SKM-1 treated with dmso at 0.1 percent for 144 hours (cell line): ENCODE measurements around the gene ZNF672.
A peak's percentile ranks its signal among the peaks of the same experiment; 100 is the strongest.
"Not testable (repeated sequence)": the region's sequence is repeated elsewhere in the genome, so short reads cannot be mapped to it uniquely, and the experiment has no call there.

Experiments
- DNase-seq: peaks from one replicate; lab custom pipeline; 2025; ENCODE audit not compliant: unreplicated experiment; lab: John Stamatoyannopoulos, UW

Gene ZNF672

GRCh38 chr1:248837781-248838356 lies at the start of gene ZNF672:
TSS of gene ZNF672 (plus strand) at chr1:248838224. CDS start at chr1:248847275, 9,051 bp downstream.
- peak; percentile 100 for DNase-seq

GRCh38 chr1:248788327-248788726 lies 49.7 kb upstream of the ZNF672 start:
- no peak for DNase-seq

GRCh38 chr1:248789337-248789736 lies 48.7 kb upstream of the ZNF672 start:
- DNase-seq, result not testable (repeated sequence)

- DNase-seq, result no peak
Observed at GRCh38 chr1:248790456-248790855, 47.6 kb upstream of the ZNF672 start.

GRCh38 chr1:248791010-248791409 lies 47.0 kb upstream of the ZNF672 start:
- no peak for DNase-seq

GRCh38 chr1:248792342-248792741 lies 45.7 kb upstream of the ZNF672 start:
- DNase-seq, result peak; percentile 64

- DNase-seq, result no peak
Observed at GRCh38 chr1:248793592-248793991, 44.4 kb upstream of the ZNF672 start.

- DNase-seq, result not testable (repeated sequence)
Observed at GRCh38 chr1:248794663-248795062, 43.4 kb upstream of the ZNF672 start.

- DNase-seq, result no peak
Observed at GRCh38 chr1:248798791-248799190, 39.2 kb upstream of the ZNF672 start.

- no peak for DNase-seq
Observed at GRCh38 chr1:248800459-248800858, 37.6 kb upstream of the ZNF672 start.

GRCh38 chr1:248802454-248802853 lies 35.6 kb upstream of the ZNF672 start:
- no peak for DNase-seq

GRCh38 chr1:248803501-248803900 lies 34.5 kb upstream of the ZNF672 start:
- DNase-seq, result not testable (repeated sequence)

- DNase-seq, result peak; percentile 99
Observed at GRCh38 chr1:248804771-248805681, 33.0 kb upstream of the ZNF672 start.

GRCh38 chr1:248805876-248806275 lies 32.1 kb upstream of the ZNF672 start:
- DNase-seq, result peak; percentile 94

GRCh38 chr1:248807067-248807737 lies 30.8 kb upstream of the ZNF672 start:
- peak; percentile 76 for DNase-seq

- no peak for DNase-seq
Observed at GRCh38 chr1:248808876-248809275, 29.1 kb upstream of the ZNF672 start.

GRCh38 chr1:248810000-248810726 lies 27.9 kb upstream of the ZNF672 start:
- no peak for DNase-seq

- no peak for DNase-seq
Observed at GRCh38 chr1:248810727-248811513, 27.1 kb upstream of the ZNF672 start.

GRCh38 chr1:248811514-248812490 lies 26.2 kb upstream of the ZNF672 start:
- no peak for DNase-seq
